ENCODE measurements around the gene TNPO2.

- no peak for TF ChIP-seq ZNF274 (IDR thresholded peaks at IDR 0.05; ENCODE audit: low read depth, low read length)
- TF ChIP-seq SUZ12 (IDR thresholded peaks at IDR 0.05; ENCODE audit: extremely low read depth, insufficient read depth, insufficient read length) = no peak
Observed at GRCh38 chr19:12649941-12650340, 73.8 kb downstream of the TNPO2 start.
